Colonic mucosa (tissue), 4 donors: ENCODE results near the gene C19orf81. TPM values are rescaled to one million over a fixed set of nuclear protein-coding genes. Genes with fewer than 3 reads are reported as not detected.

Source experiments
- DNase-seq: peaks from one replicate; pipeline ENCODE4 v3.0.0-alpha.2; 2020
- H3K27ac ChIP-seq: fragments of 200-600 bp; one replicate; pipeline ENCODE4 v1.8.0; 2021
- H3K27me3 ChIP-seq: fragments of 200-600 bp; one replicate; pipeline ENCODE4 v1.8.0; 2021
- H3K36me3 ChIP-seq: fragments of 200-600 bp; one replicate; pipeline ENCODE4 v1.8.0; 2021
- H3K4me1 ChIP-seq: fragments of 200-600 bp; one replicate; pipeline ENCODE4 v1.8.0; 2021; ENCODE audit warnings: mild to moderate bottlenecking
- H3K4me3 ChIP-seq: fragments of 200-600 bp; one replicate; pipeline ENCODE4 v1.8.0; 2021
- H3K9ac ChIP-seq, 2 donors: one replicate each; pipeline ENCODE4 v1.7.0; 2013; ENCODE audit warnings: control low read depth in 2 of 2, low read depth in 2 of 2, low read length in 2 of 2
- H3K9me3 ChIP-seq: fragments of 200-600 bp; one replicate; pipeline ENCODE4 v1.8.0; 2021
- intact Hi-C: fragments of 100-400 bp; cut with DNase I; formaldehyde crosslinking; loops from one replicate; pipeline ENCODE4 v1.14.1; 2022
- total RNA-seq, 2 donors: library from RNA; stranded (reverse); fragmentation: NEBNext Ultra II Directional in 1 of 2; extraction: Animal tissue kit (Norgen Biotek cat#: 25700) in 1 of 2; gene quantifications; one replicate each; pipeline ENCODE4 v1.2.1, GENCODE V29; 2021
- TF ChIP-seq, protein P1 (sequence below): fragments of 200-600 bp; IDR thresholded peaks from one replicate; pipeline ENCODE4 v1.8.0; 2022; ENCODE audit warnings: antibody characterized with exemption, mild to moderate bottlenecking
- donor health status: healthy.
- donor health status: DM: no; HTN: no; CAD: no.
- donor health status: DM: no; HTN: no; CAD: no.

The C19orf81 gene
- total RNA-seq, 2 donors from 2014 or later, result not detected

DNA sequence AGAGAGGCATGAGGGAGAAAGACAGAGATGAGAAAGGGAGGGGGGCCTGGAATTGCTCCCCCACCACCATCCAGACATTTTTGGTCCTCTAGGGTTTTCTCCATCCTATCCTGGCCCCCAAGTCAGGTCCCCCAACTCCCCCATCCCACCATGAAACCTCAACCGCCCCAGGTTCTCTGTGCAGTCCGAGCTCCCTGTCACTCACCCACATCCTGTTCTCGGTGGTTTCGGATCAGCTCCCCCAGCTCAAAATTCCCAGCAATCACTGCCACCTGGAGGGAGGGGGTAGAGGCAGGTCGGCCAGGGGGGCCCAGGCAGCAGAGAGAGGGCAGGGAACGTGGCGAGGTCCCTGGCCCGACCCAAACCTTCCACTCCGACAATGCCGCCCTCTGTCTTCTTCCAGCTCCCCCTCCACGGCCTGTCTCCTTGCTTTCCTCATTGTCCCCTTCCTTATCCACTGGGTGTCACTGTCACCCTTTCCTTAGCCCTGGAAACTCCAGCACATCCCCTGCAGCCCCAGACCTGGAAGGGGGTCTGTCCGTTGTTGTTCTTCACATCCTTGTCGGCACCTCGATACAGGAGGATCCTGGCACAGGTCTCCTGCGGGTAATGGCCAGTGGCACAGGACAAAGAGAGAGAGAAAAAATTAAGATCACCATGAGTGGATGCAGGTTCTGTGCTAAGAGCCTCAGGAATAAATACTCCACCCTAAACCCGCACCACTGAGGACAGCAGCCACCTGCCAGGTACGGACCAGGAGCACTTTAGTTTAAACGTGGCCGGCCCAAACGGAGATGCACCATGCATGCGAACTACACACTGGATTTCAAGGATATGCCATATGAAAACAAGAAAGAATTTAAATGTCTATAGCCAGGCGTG, 54.9 kb downstream of the C19orf81 start:
- no peak for DNase-seq

DNA sequence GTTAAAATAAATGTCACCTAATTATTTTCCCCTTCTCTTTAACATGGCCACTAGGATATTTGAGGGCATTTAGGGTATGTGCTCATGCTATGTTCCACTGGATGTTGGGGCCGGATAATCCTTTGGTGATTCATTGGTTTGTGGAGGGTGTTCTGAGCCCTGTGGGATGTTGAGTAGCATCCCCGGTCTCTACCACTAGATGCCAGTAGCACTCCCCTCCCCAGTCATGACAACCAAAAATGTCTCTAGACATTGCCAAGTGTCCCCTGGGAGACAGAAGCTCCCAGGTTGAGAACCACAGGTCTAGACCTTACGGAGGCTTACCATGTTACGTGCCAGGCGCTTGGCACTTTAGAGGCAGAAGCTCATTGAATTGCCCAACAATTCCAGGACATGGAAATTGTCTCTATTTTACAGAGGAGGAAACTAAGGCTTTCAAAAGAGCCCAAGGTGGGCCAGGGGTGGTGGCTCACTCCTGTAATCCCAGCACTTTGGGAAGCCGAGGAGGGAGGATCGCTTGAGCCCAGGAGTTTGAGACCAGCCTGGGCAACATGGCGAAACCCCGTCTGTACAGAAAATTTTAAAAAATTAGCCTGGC, 56.3 kb downstream of the C19orf81 start:
- TF ChIP-seq, protein P1, sequence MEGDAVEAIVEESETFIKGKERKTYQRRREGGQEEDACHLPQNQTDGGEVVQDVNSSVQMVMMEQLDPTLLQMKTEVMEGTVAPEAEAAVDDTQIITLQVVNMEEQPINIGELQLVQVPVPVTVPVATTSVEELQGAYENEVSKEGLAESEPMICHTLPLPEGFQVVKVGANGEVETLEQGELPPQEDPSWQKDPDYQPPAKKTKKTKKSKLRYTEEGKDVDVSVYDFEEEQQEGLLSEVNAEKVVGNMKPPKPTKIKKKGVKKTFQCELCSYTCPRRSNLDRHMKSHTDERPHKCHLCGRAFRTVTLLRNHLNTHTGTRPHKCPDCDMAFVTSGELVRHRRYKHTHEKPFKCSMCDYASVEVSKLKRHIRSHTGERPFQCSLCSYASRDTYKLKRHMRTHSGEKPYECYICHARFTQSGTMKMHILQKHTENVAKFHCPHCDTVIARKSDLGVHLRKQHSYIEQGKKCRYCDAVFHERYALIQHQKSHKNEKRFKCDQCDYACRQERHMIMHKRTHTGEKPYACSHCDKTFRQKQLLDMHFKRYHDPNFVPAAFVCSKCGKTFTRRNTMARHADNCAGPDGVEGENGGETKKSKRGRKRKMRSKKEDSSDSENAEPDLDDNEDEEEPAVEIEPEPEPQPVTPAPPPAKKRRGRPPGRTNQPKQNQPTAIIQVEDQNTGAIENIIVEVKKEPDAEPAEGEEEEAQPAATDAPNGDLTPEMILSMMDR, result peak; percentile 28
- H3K4me1 ChIP-seq, result no peaks in the 10 kb centered on the region
- H3K4me3 ChIP-seq, result no peak overlapping the region
- intact Hi-C loops, result loop anchor here (5.0 kb wide), 1 partner anchor 77 kb away; no protein-coding TSS in a partner anchor
- H3K9me3 ChIP-seq, result no peaks in the 10 kb centered on the region
- DNase-seq, result no peak
- H3K27me3 ChIP-seq, result no peaks in the 10 kb centered on the region
- no peak overlapping the region for H3K27ac ChIP-seq
- H3K36me3 ChIP-seq, result no peaks in the 10 kb centered on the region
- H3K9ac ChIP-seq, result no peak overlapping the region

More for the DNA sequence above, 54.9 kb downstream of the C19orf81 start:
- TF ChIP-seq, protein P1, result no peak
- H3K36me3 ChIP-seq, result no peaks in the 10 kb centered on the region
- H3K27me3 ChIP-seq, result no peaks in the 10 kb centered on the region
- H3K4me3 ChIP-seq, result no peak overlapping the region
- H3K9ac ChIP-seq, result no peak overlapping the region
- H3K27ac ChIP-seq, result no peak overlapping the region
- no peaks in the 10 kb centered on the region for H3K9me3 ChIP-seq
- intact Hi-C loops, result no loop called here
- no peaks in the 10 kb centered on the region for H3K4me1 ChIP-seq

DNA sequence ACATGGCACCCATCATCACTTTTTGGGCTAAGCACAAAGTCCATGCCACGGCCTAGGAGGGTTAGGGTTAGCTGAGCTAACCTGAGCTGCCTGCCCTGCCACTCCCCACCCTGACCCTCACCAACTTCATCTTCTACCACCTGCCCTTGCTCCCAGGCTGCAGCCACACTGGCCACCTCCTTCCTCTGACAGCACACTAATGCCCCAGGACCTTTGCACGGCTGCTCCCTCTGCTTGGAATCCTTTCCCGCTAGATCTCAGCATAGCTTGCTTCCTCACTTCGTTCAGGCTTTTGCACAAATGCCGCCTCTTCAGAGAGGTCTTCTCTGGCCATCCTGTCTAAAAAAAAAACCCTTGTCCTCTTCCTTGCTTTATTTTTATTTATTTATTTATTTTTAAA, 57.1 kb downstream of the C19orf81 start:
- H3K27ac ChIP-seq, result no peak overlapping the region
- no peaks in the 10 kb centered on the region for H3K9me3 ChIP-seq
- no peak overlapping the region for H3K9ac ChIP-seq
- intact Hi-C loops, result loop anchor here (5.0 kb wide), 1 partner anchor 76 kb away; no protein-coding TSS in a partner anchor
- no peaks in the 10 kb centered on the region for H3K4me1 ChIP-seq
- H3K36me3 ChIP-seq, result no peaks in the 10 kb centered on the region
- no peaks in the 10 kb centered on the region for H3K27me3 ChIP-seq
- H3K4me3 ChIP-seq, result no peak overlapping the region
- DNase-seq, result no peak
- TF ChIP-seq, protein P1, result no peak

DNA sequence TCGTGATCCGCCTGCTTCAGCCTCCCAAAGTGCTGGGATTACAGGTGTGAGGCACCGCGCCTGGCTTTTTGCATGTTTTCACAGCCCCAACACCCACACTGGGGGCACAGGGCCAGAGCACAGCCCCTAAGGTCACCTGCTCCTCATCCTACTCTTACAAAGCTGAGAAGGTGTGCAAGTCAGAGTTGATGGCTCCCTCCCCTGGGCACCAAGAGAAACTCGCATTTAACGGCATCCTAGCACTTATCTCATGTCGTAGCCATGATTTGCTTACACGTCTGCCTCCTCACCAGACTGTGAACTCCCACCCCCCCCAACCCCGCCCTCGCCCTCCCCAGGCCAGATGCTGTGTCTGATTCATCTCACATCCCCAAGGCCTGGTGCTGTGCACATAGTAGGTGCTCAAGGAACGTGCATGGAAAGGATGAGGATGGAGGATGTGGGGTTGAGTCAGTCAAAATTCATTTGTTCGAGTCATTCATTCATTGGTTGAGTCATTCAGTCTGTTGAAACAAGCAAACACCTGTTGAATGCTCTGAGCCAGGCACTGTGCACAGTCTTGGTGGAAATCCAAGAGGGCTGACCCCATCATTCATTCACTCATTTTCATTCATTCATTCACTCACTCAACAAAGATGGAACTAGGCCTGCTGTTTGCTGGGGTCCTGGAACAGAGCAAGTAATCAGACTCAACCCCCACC, 59.1 kb downstream of the C19orf81 start:
- Histone ChIP-seq H3K9ac (no peak overlapping the region), H3K9me3 (no peaks in the 10 kb centered on the region), H3K4me1 (no peaks in the 10 kb centered on the region), H3K36me3 (no peaks in the 10 kb centered on the region), H3K27me3 (no peaks in the 10 kb centered on the region), H3K4me3 (no peak overlapping the region), H3K27ac (no peak overlapping the region)
- DNase-seq, result no peak
- TF ChIP-seq, protein P1, result no peak
- intact Hi-C loops, result loop anchor here (5.0 kb wide), 1 partner anchor 74 kb away; no protein-coding TSS in a partner anchor

Other genes starting within 250 kb of the C19orf81 start
- gene SPIB, start 230.5 kb upstream of the C19orf81 start, total RNA-seq, result 10 to 100 TPM; 32.5 to 46.0 TPM
- not detected for gene MYBPC2, start 216.6 kb upstream of the C19orf81 start, total RNA-seq
- gene EMC10, start 172.9 kb upstream of the C19orf81 start, total RNA-seq, result 100 to 1,000 TPM; 112 to 163 TPM
- gene GARIN5A, start 172.6 kb upstream of the C19orf81 start, total RNA-seq, result 1 to 10 TPM; 2.1 to 4.4 TPM
- 10 to 100 TPM; 27.0 to 45.0 TPM for gene JOSD2, start 138.3 kb upstream of the C19orf81 start, total RNA-seq
- not detected for gene ASPDH, start 135.5 kb upstream of the C19orf81 start, total RNA-seq
- 1 to 10 TPM; 1.1 TPM for gene LRRC4B, start 81.0 kb upstream of the C19orf81 start, total RNA-seq
- under 1 TPM in 1 of 2 donors, not detected in 1; 0.13 TPM for gene SYT3, start 9.6 kb upstream of the C19orf81 start, total RNA-seq
- under 1 TPM; 0.22 to 0.29 TPM for gene SHANK1, start 70.4 kb downstream of the C19orf81 start, total RNA-seq
- gene CLEC11A, start 73.9 kb downstream of the C19orf81 start, total RNA-seq, result 1 to 10 TPM; 4.5 to 5.1 TPM
- gene GPR32, start 121.0 kb downstream of the C19orf81 start, total RNA-seq, result not detected
- gene ACP4, start 141.0 kb downstream of the C19orf81 start, total RNA-seq, result not detected
- 100 to 1,000 TPM; 104 to 130 TPM for gene KLK1, start 174.3 kb downstream of the C19orf81 start, total RNA-seq
- gene KLK15, start 184.1 kb downstream of the C19orf81 start, total RNA-seq, result 1 to 10 TPM; 2.9 to 3.6 TPM
- 1 to 10 TPM; 2.4 to 2.5 TPM for gene KLK3, start 205.5 kb downstream of the C19orf81 start, total RNA-seq
- not detected for gene KLK2, start 224.0 kb downstream of the C19orf81 start, total RNA-seq